Liver (tissue), 9 donors: Measurements from ENCODE around the gene PIK3CG. TPM values are rescaled to one million over a fixed set of nuclear protein-coding genes. Genes with fewer than 3 reads are reported as not detected.
A peak's percentile ranks its signal among the peaks of the same experiment; 100 is the strongest.

Source experiments
- DNase-seq: peaks from one replicate; pipeline ENCODE4 v3.0.0-alpha.2; 2017; ENCODE audit warnings: low spot score
- H3K27ac ChIP-seq, 2 donors: one replicate each; pipeline ENCODE4 v1.7.0; 2013; ENCODE audit warnings: inconsistent platforms in 2 of 2, low read length in 2 of 2, control low read depth in 1 of 2, low read depth in 1 of 2, mild to moderate bottlenecking in 1 of 2
- H3K27me3 ChIP-seq, 4 donors: one replicate each; pipeline versions ENCODE4 v1.6.1 to v1.7.0; 2013; ENCODE audit warnings: low read length in 3 of 4, inconsistent platforms in 1 of 4, mild to moderate bottlenecking in 1 of 4, moderate library complexity in 1 of 4; ENCODE audit not compliant: control insufficient read depth in 4 of 4, insufficient read depth in 4 of 4
- H3K36me3 ChIP-seq, 4 donors: one replicate each; pipeline versions ENCODE4 v1.6.1 to v1.7.0; 2013; ENCODE audit warnings: low read length in 3 of 4, mild to moderate bottlenecking in 3 of 4, low read depth in 1 of 4, moderate library complexity in 1 of 4; ENCODE audit not compliant: control insufficient read depth in 4 of 4, insufficient read depth in 3 of 4
- H3K4me1 ChIP-seq, 4 donors: one replicate each; pipeline versions ENCODE4 v1.6.1 to v1.7.0; 2013; ENCODE audit warnings: low read length in 3 of 4, mild to moderate bottlenecking in 3 of 4, moderate library complexity in 1 of 4; ENCODE audit not compliant: control insufficient read depth in 4 of 4, insufficient read depth in 4 of 4
- H3K4me3 ChIP-seq, 3 donors: one replicate each; pipeline versions ENCODE4 v1.6.1 to v1.7.0; 2013; ENCODE audit warnings: low read length in 3 of 3, control low read depth in 1 of 3, low read depth in 1 of 3, mild to moderate bottlenecking in 1 of 3
- H3K9ac ChIP-seq, 2 donors: one replicate each; pipeline ENCODE4 v1.7.0; 2013; ENCODE audit warnings: low read length in 2 of 2, mild to moderate bottlenecking in 2 of 2, moderate library complexity in 2 of 2, control low read depth in 1 of 2, low read depth in 1 of 2
- H3K9me3 ChIP-seq, 4 donors: one replicate each; pipeline versions ENCODE4 v1.6.1 to v1.7.0; 2013; ENCODE audit warnings: low read length in 3 of 4; ENCODE audit not compliant: control insufficient read depth in 4 of 4
- EGR1 ChIP-seq, 2 donors: IDR thresholded peaks; 2 replicates each; pipeline ENCODE4 v1.6.1; 2016 to 2018; ENCODE audit warnings: antibody characterized with exemption in 2 of 2, low read depth in 2 of 2
- FOXA1 ChIP-seq: IDR thresholded peaks from 2 replicates; pipeline ENCODE4 v1.6.1; 2016; ENCODE audit warnings: antibody characterized with exemption
- FOXA2 ChIP-seq: IDR thresholded peaks from 2 replicates; pipeline ENCODE4 v1.6.1; 2016; ENCODE audit warnings: antibody characterized with exemption
- GABPA ChIP-seq, 2 donors: IDR thresholded peaks in 1 of 2; conservative IDR thresholded peaks in 1 of 2; 2 replicates each; pipeline ENCODE4 v1.6.1; 2016; ENCODE audit warnings: antibody characterized with exemption in 2 of 2, mild to moderate bottlenecking in 1 of 2, moderate library complexity in 1 of 2
- HNF4A ChIP-seq, 2 donors: conservative IDR thresholded peaks; 2 replicates each; pipeline ENCODE4 v1.6.1; 2016; ENCODE audit warnings: antibody characterized with exemption in 2 of 2, mild to moderate bottlenecking in 2 of 2
- HNF4G ChIP-seq: IDR thresholded peaks from 2 replicates; pipeline ENCODE4 v1.6.1; 2016; ENCODE audit warnings: antibody characterized with exemption
- JUND ChIP-seq, 2 donors: IDR thresholded peaks; 2 replicates each; pipeline ENCODE4 v1.6.1; 2016; ENCODE audit warnings: antibody characterized with exemption in 2 of 2
- NR2F2 ChIP-seq: IDR thresholded peaks from 2 replicates; pipeline ENCODE4 v1.6.1; 2016; ENCODE audit warnings: antibody characterized with exemption
- RAD21 ChIP-seq, 2 donors: IDR thresholded peaks; 2 replicates each; pipeline ENCODE4 v1.6.1; 2016; ENCODE audit warnings: antibody characterized with exemption in 2 of 2, mild to moderate bottlenecking in 2 of 2
- RXRA ChIP-seq, 2 donors: IDR thresholded peaks; 2 replicates each; pipeline ENCODE4 v1.6.1; 2017 to 2018; ENCODE audit warnings: antibody characterized with exemption in 2 of 2, mild to moderate bottlenecking in 1 of 2
- SP1 ChIP-seq: IDR thresholded peaks from 2 replicates; pipeline ENCODE4 v1.6.1; 2018; ENCODE audit warnings: antibody characterized with exemption, mild to moderate bottlenecking
- TAF1 ChIP-seq: conservative IDR thresholded peaks from 2 replicates; pipeline ENCODE4 v1.6.1; 2016; ENCODE audit warnings: antibody characterized with exemption, mild to moderate bottlenecking
- YY1 ChIP-seq: IDR thresholded peaks from 2 replicates; pipeline ENCODE4 v1.6.1; 2016; ENCODE audit warnings: antibody characterized with exemption, mild to moderate bottlenecking
- WGBS: extraction: QIAGEN DNeasy Blood & Tissue Kit; methylation state at CpG from one replicate; pipeline ENCODE4 v1.1.7; 2013; 5-methylcytosine and 5-hydroxymethylcytosine counted together
- polyA plus RNA-seq, 2 donors: library from polyadenylated mRNA; stranded (reverse) in 1 of 2; unstranded in 1 of 2; fragments of 200-250 nt in 1 of 2; fragments of >200 nt in 1 of 2; fragmentation: Nextera tagmentation in 1 of 2; extraction: Ambion mirVana in 1 of 2; gene quantifications; one replicate each; pipeline versions ENCODE4 v1.2.1 to v1.2.3, GENCODE V29; 2013 to 2015
- total RNA-seq, 2 donors: library from RNA; depleted of rRNA; stranded (reverse); fragments of >200 nt; gene quantifications; one replicate each; pipeline ENCODE4 v1.2.3, GENCODE V29; 2014
- TF ChIP-seq, protein P1 (sequence below): IDR thresholded peaks from 2 replicates; pipeline ENCODE4 v1.6.1; 2016; ENCODE audit warnings: antibody characterized with exemption
- TF ChIP-seq, protein P2 (sequence below): IDR thresholded peaks from 2 replicates; pipeline ENCODE4 v1.6.1; 2016; ENCODE audit warnings: antibody characterized with exemption
- TF ChIP-seq, protein P3 (sequence below): IDR thresholded peaks from 2 replicates; pipeline ENCODE4 v1.6.1; 2016; ENCODE audit warnings: antibody characterized with exemption, mild to moderate bottlenecking
- TF ChIP-seq, protein P4 (sequence below): IDR thresholded peaks from 2 replicates; pipeline ENCODE4 v1.6.1; 2016; ENCODE audit warnings: antibody characterized with exemption
- TF ChIP-seq, protein P5 (sequence below): fragments of 150-350 bp; IDR thresholded peaks from 2 replicates; pipeline ENCODE4 v1.5.1; 2017; ENCODE audit warnings: improper control_type of control experiment, low read depth, low read length; ENCODE audit not compliant: missing input control
- donor health status: healthy.
- donor health status: healthy.
- donor health status: healthy.
- donor health status: healthy.
- donor health status: healthy.

PIK3CG gene
- total RNA-seq, result 1 to 10 TPM; 2.2 to 4.1 TPM
- polyA plus RNA-seq, result under 1 TPM; 0.36 to 0.38 TPM

DNA sequence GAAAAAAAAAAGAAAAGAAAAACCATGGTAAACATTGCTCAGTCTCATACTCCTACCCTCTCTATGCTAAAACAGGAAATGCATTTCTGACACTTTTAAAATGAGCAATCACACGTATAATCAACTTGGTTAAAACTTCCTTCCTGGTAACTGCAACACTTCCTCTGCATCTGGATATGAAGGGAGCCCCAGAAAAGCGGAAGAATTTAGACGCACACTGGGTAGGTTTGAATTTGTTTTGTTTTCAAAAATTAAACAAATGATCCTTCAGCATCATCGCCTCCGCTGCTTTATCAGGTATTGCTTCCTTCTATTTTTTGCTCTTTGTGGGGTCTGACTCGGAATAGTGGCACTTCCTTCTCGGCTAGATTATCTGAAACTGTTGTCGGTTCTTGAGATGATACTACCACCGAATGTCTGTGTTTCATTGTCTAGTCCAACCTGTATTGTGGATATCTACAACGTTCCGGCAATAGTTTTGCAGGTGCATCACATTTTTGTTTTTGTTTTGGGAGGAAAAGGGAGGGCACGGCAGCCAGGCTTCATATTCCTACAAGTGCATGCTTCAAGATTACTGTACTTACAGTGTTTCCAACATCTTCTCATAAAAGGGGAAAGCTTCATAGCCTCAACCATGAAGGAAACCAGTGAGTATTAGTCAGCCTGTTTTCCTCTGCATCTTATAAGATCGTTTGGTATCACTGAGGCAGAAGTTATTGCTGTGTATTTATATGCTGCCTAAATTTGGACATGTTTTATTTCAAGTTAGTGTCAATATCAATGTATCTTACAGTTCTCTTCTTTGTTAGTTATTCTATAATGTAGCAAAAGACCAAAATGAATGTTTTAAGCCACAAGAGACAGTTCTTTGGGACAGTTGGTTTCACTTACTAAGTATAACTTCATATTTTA is at the start of gene PIK3CG:
TSS of gene PIK3CG (plus strand) at position 153 of the 912 bp plus-strand sequence. CDS start 2,280 bp downstream, outside the sequence.
- no peaks in the 10 kb centered on the region for H3K36me3 ChIP-seq
- no peaks in the 10 kb centered on the region for H3K27me3 ChIP-seq
- H3K27ac ChIP-seq, result peak within 1 kb of the TSS; percentile 54 to 61
- H3K4me3 ChIP-seq, result peak within 1 kb of the TSS; percentile 1 to 49 (median 31)
- H3K4me1 ChIP-seq, result no peaks in the 10 kb centered on the region
- no peaks in the 10 kb centered on the region for H3K9me3 ChIP-seq
- H3K9ac ChIP-seq, result peak within 1 kb of the TSS in 1 of 2 donors; percentile 60
- TF ChIP-seq SP1 (no peak), HNF4G (no peak), JUND (IDR thresholded peaks at IDR 0.05) (no peak), TAF1 (peak; percentile 34), EGR1 (IDR thresholded peaks at IDR 0.05; ENCODE audit: low read depth in 2 of 2) (peak in 1 of 2 donors; percentile 35), YY1 (no peak), RXRA (IDR thresholded peaks at IDR 0.05) (no peak), FOXA1 (no peak), GABPA (IDR thresholded peaks at IDR 0.05 in 1 of 2, conservative IDR thresholded peaks at IDR 0.05 in 1 of 2) (no peak), RAD21 (IDR thresholded peaks at IDR 0.05) (peak; percentile 4 to 9), FOXA2 (no peak), HNF4A (conservative IDR thresholded peaks at IDR 0.05) (no peak), NR2F2 (no peak)
- TF ChIP-seq, protein P1, sequence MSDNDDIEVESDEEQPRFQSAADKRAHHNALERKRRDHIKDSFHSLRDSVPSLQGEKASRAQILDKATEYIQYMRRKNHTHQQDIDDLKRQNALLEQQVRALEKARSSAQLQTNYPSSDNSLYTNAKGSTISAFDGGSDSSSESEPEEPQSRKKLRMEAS, result peak; percentile 30
- TF ChIP-seq, protein P2, sequence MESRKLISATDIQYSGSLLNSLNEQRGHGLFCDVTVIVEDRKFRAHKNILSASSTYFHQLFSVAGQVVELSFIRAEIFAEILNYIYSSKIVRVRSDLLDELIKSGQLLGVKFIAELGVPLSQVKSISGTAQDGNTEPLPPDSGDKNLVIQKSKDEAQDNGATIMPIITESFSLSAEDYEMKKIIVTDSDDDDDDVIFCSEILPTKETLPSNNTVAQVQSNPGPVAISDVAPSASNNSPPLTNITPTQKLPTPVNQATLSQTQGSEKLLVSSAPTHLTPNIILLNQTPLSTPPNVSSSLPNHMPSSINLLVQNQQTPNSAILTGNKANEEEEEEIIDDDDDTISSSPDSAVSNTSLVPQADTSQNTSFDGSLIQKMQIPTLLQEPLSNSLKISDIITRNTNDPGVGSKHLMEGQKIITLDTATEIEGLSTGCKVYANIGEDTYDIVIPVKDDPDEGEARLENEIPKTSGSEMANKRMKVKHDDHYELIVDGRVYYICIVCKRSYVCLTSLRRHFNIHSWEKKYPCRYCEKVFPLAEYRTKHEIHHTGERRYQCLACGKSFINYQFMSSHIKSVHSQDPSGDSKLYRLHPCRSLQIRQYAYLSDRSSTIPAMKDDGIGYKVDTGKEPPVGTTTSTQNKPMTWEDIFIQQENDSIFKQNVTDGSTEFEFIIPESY, result no peak
- TF ChIP-seq, protein P3, sequence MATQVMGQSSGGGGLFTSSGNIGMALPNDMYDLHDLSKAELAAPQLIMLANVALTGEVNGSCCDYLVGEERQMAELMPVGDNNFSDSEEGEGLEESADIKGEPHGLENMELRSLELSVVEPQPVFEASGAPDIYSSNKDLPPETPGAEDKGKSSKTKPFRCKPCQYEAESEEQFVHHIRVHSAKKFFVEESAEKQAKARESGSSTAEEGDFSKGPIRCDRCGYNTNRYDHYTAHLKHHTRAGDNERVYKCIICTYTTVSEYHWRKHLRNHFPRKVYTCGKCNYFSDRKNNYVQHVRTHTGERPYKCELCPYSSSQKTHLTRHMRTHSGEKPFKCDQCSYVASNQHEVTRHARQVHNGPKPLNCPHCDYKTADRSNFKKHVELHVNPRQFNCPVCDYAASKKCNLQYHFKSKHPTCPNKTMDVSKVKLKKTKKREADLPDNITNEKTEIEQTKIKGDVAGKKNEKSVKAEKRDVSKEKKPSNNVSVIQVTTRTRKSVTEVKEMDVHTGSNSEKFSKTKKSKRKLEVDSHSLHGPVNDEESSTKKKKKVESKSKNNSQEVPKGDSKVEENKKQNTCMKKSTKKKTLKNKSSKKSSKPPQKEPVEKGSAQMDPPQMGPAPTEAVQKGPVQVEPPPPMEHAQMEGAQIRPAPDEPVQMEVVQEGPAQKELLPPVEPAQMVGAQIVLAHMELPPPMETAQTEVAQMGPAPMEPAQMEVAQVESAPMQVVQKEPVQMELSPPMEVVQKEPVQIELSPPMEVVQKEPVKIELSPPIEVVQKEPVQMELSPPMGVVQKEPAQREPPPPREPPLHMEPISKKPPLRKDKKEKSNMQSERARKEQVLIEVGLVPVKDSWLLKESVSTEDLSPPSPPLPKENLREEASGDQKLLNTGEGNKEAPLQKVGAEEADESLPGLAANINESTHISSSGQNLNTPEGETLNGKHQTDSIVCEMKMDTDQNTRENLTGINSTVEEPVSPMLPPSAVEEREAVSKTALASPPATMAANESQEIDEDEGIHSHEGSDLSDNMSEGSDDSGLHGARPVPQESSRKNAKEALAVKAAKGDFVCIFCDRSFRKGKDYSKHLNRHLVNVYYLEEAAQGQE, result no peak
- TF ChIP-seq, protein P4, sequence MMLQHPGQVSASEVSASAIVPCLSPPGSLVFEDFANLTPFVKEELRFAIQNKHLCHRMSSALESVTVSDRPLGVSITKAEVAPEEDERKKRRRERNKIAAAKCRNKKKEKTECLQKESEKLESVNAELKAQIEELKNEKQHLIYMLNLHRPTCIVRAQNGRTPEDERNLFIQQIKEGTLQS, result no peak
- TF ChIP-seq, protein P5, sequence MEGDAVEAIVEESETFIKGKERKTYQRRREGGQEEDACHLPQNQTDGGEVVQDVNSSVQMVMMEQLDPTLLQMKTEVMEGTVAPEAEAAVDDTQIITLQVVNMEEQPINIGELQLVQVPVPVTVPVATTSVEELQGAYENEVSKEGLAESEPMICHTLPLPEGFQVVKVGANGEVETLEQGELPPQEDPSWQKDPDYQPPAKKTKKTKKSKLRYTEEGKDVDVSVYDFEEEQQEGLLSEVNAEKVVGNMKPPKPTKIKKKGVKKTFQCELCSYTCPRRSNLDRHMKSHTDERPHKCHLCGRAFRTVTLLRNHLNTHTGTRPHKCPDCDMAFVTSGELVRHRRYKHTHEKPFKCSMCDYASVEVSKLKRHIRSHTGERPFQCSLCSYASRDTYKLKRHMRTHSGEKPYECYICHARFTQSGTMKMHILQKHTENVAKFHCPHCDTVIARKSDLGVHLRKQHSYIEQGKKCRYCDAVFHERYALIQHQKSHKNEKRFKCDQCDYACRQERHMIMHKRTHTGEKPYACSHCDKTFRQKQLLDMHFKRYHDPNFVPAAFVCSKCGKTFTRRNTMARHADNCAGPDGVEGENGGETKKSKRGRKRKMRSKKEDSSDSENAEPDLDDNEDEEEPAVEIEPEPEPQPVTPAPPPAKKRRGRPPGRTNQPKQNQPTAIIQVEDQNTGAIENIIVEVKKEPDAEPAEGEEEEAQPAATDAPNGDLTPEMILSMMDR, result no peak
- 57% methylated on average over 13 of the region's 13 CpGs for WGBS
- no peak for DNase-seq
